Neuronal stem cell (in vitro differentiated cells): ENCODE measurements around the gene CALML3.

ENCODE experiments used
- DNase-seq: peaks from one replicate; pipeline ENCODE4 v3.0.0-alpha.2; 2013; ENCODE audit warnings: low spot score
- H2AFZ ChIP-seq: one replicate; pipeline ENCODE4 v1.6.1; 2013; ENCODE audit warnings: mild to moderate bottlenecking, low read length, inconsistent platforms
- H2AK5ac ChIP-seq: 2 replicates; pipeline ENCODE4 v1.6.1; 2013; ENCODE audit warnings: low read depth, mild to moderate bottlenecking, inconsistent platforms, low read length, moderate library complexity, mixed read lengths
- H2BK120ac ChIP-seq: 2 replicates; pipeline ENCODE4 v1.6.1; 2013; ENCODE audit warnings: low read depth, mild to moderate bottlenecking, inconsistent platforms, low read length, moderate library complexity, mixed read lengths
- H2BK12ac ChIP-seq: one replicate; pipeline ENCODE4 v1.6.1; 2013; ENCODE audit warnings: low read length, inconsistent platforms
- H2BK15ac ChIP-seq: 2 replicates; pipeline ENCODE4 v1.6.1; 2013; ENCODE audit warnings: mild to moderate bottlenecking, low read length, inconsistent platforms, mixed read lengths
- H2BK5ac ChIP-seq: one replicate; pipeline ENCODE4 v1.6.1; 2013; ENCODE audit warnings: inconsistent platforms, mild to moderate bottlenecking, low read length, moderate library complexity
- H3K14ac ChIP-seq: one replicate; pipeline ENCODE4 v1.6.1; 2013; ENCODE audit warnings: low read length, inconsistent platforms
- H3K18ac ChIP-seq: 2 replicates; pipeline ENCODE4 v1.6.1; 2013; ENCODE audit warnings: low read length, inconsistent platforms
- H3K23ac ChIP-seq: 2 replicates; pipeline ENCODE4 v1.6.1; 2013; ENCODE audit warnings: low read depth, mild to moderate bottlenecking, mixed read lengths, low read length, inconsistent platforms; ENCODE audit not compliant: poor library complexity
- H3K27ac ChIP-seq: replicated peaks from 3 replicates; pipeline ENCODE4 v1.5.1; 2013; ENCODE audit warnings: low read length, inconsistent platforms
- H3K27me3 ChIP-seq, 3 experiments: 2 replicates each; pipeline ENCODE4 v1.6.1; 2013; ENCODE audit warnings: low read length in 3 of 3, mild to moderate bottlenecking in 2 of 3, inconsistent platforms in 1 of 3, low read depth in 1 of 3, mixed read lengths in 1 of 3, moderate library complexity in 1 of 3; ENCODE audit not compliant: control insufficient read depth in 3 of 3, insufficient read depth in 3 of 3
- H3K36me3 ChIP-seq, 2 donors: replicated peaks in 1 of 2; 2 replicates each; pipeline ENCODE4 v1.6.1; 2013; ENCODE audit warnings: low read length in 2 of 2; ENCODE audit not compliant: control insufficient read depth in 2 of 2, insufficient read depth in 2 of 2
- H3K4ac ChIP-seq: 2 replicates; pipeline ENCODE4 v1.6.1; 2013; ENCODE audit warnings: inconsistent platforms, mild to moderate bottlenecking, low read length, moderate library complexity
- H3K4me1 ChIP-seq, 2 donors: 1 replicate in 1 of 2; 2 replicates in 1 of 2; pipeline ENCODE4 v1.6.1; 2013; ENCODE audit warnings: low read length in 2 of 2, low read depth in 1 of 2; ENCODE audit not compliant: control insufficient read depth in 2 of 2, insufficient read depth in 1 of 2
- H3K4me2 ChIP-seq: one replicate; pipeline ENCODE4 v1.6.1; 2013; ENCODE audit warnings: mild to moderate bottlenecking, low read length, inconsistent platforms; ENCODE audit not compliant: insufficient read depth, poor library complexity, severe bottlenecking
- H3K4me3 ChIP-seq, 2 donors: 2 replicates each; pipeline ENCODE4 v1.5.1; 2013; ENCODE audit warnings: low read length in 2 of 2, mild to moderate bottlenecking in 2 of 2, inconsistent platforms in 1 of 2, moderate library complexity in 1 of 2
- H3K79me1 ChIP-seq: one replicate; pipeline ENCODE4 v1.6.1; 2013; ENCODE audit warnings: low read depth, mild to moderate bottlenecking, inconsistent platforms, low read length, moderate library complexity
- H3K9ac ChIP-seq: one replicate; pipeline ENCODE4 v1.6.1; 2013; ENCODE audit warnings: mild to moderate bottlenecking, low read depth, low read length, inconsistent platforms; ENCODE audit not compliant: poor library complexity
- H3K9me3 ChIP-seq, 2 donors: replicated peaks in 1 of 2; 2 replicates each; pipeline versions ENCODE3 to v1.6.1; 2013; ENCODE audit warnings: low read length in 2 of 2, mild to moderate bottlenecking in 2 of 2, inconsistent platforms in 1 of 2, low read depth in 1 of 2, mixed read lengths in 1 of 2, moderate library complexity in 1 of 2; ENCODE audit not compliant: control insufficient read depth in 2 of 2, insufficient read depth in 1 of 2
- H4K8ac ChIP-seq: one replicate; pipeline ENCODE4 v1.6.1; 2013; ENCODE audit warnings: low read depth, mild to moderate bottlenecking, inconsistent platforms, low read length, moderate library complexity
- H4K91ac ChIP-seq: one replicate; pipeline ENCODE4 v1.6.1; 2013; ENCODE audit warnings: low read length, low read depth, mild to moderate bottlenecking, inconsistent platforms; ENCODE audit not compliant: poor library complexity
- WGBS, 2 donors: extraction: QIAGEN DNeasy Blood & Tissue Kit; methylation state at CpG; one replicate each; pipeline ENCODE4 v1.1.7; 2013; ENCODE audit warnings: missing lambda C conversion rate in 2 of 2, mixed read lengths in 1 of 2; ENCODE audit not compliant: insufficient read length in 2 of 2, insufficient replicate concordance in 1 of 2; ENCODE audit errors: extremely low coverage in 2 of 2; 5-methylcytosine and 5-hydroxymethylcytosine counted together

Gene CALML3

DNA sequence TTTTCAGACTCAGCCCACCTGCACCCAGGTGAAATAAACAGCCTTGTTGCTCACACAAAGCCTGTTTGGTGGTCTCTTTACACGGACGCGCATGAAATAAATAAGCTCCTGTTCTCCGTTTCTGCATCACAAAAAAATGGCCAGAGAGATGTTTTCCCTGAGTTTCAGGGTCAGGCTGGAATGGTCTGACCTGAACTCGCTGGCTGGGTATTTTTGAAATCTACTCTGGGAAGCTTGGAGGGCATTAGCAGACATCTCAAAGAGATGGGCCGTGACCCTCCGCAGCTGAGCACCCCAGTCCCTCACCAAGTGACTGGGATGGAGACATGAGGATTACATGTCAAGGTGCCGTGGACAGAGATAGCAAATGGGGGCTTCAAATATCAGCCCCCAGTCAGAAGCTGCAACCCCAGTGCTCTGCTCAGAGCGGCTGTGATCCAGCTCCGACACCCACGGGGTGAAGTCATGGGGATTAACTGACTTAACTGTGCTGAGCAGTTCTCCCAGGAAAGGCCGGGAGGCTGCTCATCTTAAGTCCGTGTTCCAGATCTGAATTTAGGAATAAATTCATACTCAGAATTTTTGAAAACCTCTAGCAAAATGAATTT lies 47.7 kb upstream of the CALML3 start:
- Histone ChIP-seq H3K79me1 (no peaks in the 10 kb centered on the region), H2AK5ac (no peak overlapping the region), H2AFZ (no peak overlapping the region), H2BK15ac (no peak overlapping the region), H3K4me3 (no peak overlapping the region), H4K8ac (no peak overlapping the region), H3K4ac (no peak overlapping the region), H3K27ac (no peak overlapping the region), H3K4me1 (peaks cover 2 to 8% of the 10 kb centered on the region in 2 donors), H3K23ac (no peak overlapping the region), H3K27me3 (no peaks in the 10 kb centered on the region), H3K9ac (no peak overlapping the region), H3K18ac (no peak overlapping the region), H3K4me2 (no peak overlapping the region), H2BK120ac (no peak overlapping the region), H4K91ac (no peak overlapping the region), H2BK5ac (no peak overlapping the region), H2BK12ac (no peak overlapping the region), H3K9me3 (no peaks in the 10 kb centered on the region), H3K36me3 (no peaks in the 10 kb centered on the region), H3K14ac (no peak overlapping the region)
- WGBS, 2 donors = no CpG with 5 or more reads among the region's 13 CpGs
- DNase-seq = no peak

GRCh38 chr10:5477948-5478693 lies 46.6 kb upstream of the CALML3 start:
- Histone ChIP-seq H3K79me1 (no peaks in the 10 kb centered on the region), H3K9ac (no peak overlapping the region), H2AK5ac (peak overlapping the region; percentile 34), H3K9me3 (no peaks in the 10 kb centered on the region), H2BK15ac (peak overlapping the region; percentile 77), H2BK5ac (no peak overlapping the region), H3K18ac (peak overlapping the region; percentile 31), H3K4me3 (no peak overlapping the region), H3K27me3 (no peaks in the 10 kb centered on the region), H2BK120ac (peak overlapping the region; percentile 4), H4K91ac (no peak overlapping the region), H2AFZ (no peak overlapping the region), H4K8ac (no peak overlapping the region), H3K4me2 (no peak overlapping the region), H3K4me1 (peaks cover 2 to 8% of the 10 kb centered on the region in 2 donors), H2BK12ac (peak overlapping the region; percentile 59), H3K4ac (no peak overlapping the region), H3K14ac (no peak overlapping the region), H3K36me3 (no peaks in the 10 kb centered on the region), H3K27ac (no peak overlapping the region), H3K23ac (no peak overlapping the region)
- WGBS, 2 donors = no CpG with 5 or more reads among the region's 11 CpGs
- no peak for DNase-seq

DNA sequence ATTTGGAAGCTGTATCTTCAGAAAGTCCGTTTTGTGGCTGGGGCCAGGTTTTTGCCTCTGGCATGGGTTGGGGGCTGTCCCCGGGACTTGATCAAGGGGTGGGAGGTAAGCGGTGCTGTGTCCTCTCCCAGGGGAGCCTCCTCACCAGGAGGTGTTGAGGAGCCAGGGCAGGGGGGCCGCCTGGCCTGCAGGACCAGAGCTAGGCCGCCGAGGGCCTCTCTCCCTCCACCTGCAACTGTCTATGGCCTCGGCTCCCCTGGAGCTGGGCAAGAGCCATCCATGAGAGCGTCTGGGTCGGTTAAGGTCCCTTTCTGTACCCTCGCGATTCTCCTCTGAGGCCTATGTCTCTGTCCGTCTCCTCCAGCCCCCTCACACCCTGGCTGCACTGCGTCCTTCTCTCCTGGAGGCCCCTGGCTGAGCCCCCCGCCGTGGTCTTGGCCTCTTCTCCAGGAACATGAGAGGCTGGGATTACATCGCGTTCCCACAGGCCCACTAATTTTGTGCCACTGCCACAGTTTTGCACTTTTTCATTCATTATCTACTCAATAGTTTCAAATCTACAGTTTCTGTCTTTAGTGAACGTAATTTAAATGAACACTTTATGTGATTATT lies 46.0 kb upstream of the CALML3 start:
- H3K4me2 ChIP-seq = no peak overlapping the region
- no peak overlapping the region for H3K23ac ChIP-seq
- H3K4ac ChIP-seq = no peak overlapping the region
- no peaks in the 10 kb centered on the region for H3K36me3 ChIP-seq
- DNase-seq = no peak
- H3K4me1 ChIP-seq = peaks cover 2 to 8% of the 10 kb centered on the region in 2 donors
- H3K4me3 ChIP-seq = no peak overlapping the region
- H2BK12ac ChIP-seq = no peak overlapping the region
- no peak overlapping the region for H3K27ac ChIP-seq
- H3K9ac ChIP-seq = no peak overlapping the region
- H2BK15ac ChIP-seq = no peak overlapping the region
- H3K79me1 ChIP-seq = no peaks in the 10 kb centered on the region
- no peak overlapping the region for H2AFZ ChIP-seq
- H3K18ac ChIP-seq = no peak overlapping the region
- no peak overlapping the region for H2BK5ac ChIP-seq
- no peak overlapping the region for H4K8ac ChIP-seq
- no peak overlapping the region for H3K14ac ChIP-seq
- no CpG with 5 or more reads among the region's 18 CpGs for WGBS, 2 donors
- no peaks in the 10 kb centered on the region for H3K9me3 ChIP-seq
- no peak overlapping the region for H2BK120ac ChIP-seq
- no peak overlapping the region for H2AK5ac ChIP-seq
- no peaks in the 10 kb centered on the region for H3K27me3 ChIP-seq
- no peak overlapping the region for H4K91ac ChIP-seq

- H3K9ac ChIP-seq = no peak overlapping the region
- H2BK5ac ChIP-seq = no peak overlapping the region
- peaks cover 0 to 2% of the 10 kb centered on the region in 2 donors for H3K9me3 ChIP-seq
- peaks cover 2 to 8% of the 10 kb centered on the region in 2 donors for H3K4me1 ChIP-seq
- no peak overlapping the region for H3K27ac ChIP-seq
- H3K4ac ChIP-seq = no peak overlapping the region
- peak overlapping the region; percentile 83 for H2BK15ac ChIP-seq
- no peak overlapping the region for H3K4me2 ChIP-seq
- H3K23ac ChIP-seq = peak overlapping the region; percentile 68
- no peaks in the 10 kb centered on the region for H3K79me1 ChIP-seq
- H3K27me3 ChIP-seq = no peaks in the 10 kb centered on the region
- no peak overlapping the region for H2BK120ac ChIP-seq
- H3K4me3 ChIP-seq = no peak overlapping the region
- H4K8ac ChIP-seq = peak overlapping the region; percentile 72
- H2AFZ ChIP-seq = no peak overlapping the region
- no peak overlapping the region for H3K14ac ChIP-seq
- H2AK5ac ChIP-seq = peak overlapping the region; percentile 54
- no peak overlapping the region for H2BK12ac ChIP-seq
- H4K91ac ChIP-seq = no peak overlapping the region
- no peak for DNase-seq
- H3K36me3 ChIP-seq = no peaks in the 10 kb centered on the region
- H3K18ac ChIP-seq = peak overlapping the region; percentile 31
- no CpG with 5 or more reads among the region's 14 CpGs for WGBS, 2 donors
Measured at GRCh38 chr10:5479481-5480161, 45.1 kb upstream of the CALML3 start.
